OCI-LY7 (cell line): ENCODE measurements around the gene WDFY4. TPM values are rescaled to one million over a fixed set of nuclear protein-coding genes. Genes with fewer than 3 reads are reported as not detected.

Experiments
- BruUV-seq: library from RNA; stranded (reverse); fragments of 400-500 nt; replicated peaks from 2 replicates; lab custom pipeline; 2021; lab: Mats Ljungman, UMichigan
- CTCF ChIA-PET: fragments of 300-600 bp; sonication (Branson Sonifier 250); formaldehyde crosslinking; loops from one replicate; lab custom pipeline; 2022; ENCODE audit warnings: antibody characterized with exemption; ENCODE audit not compliant: unreplicated experiment; lab: Charles Lee
- POLR2A ChIA-PET: fragments of 300-600 bp; sonication (Branson Sonifier 250); formaldehyde crosslinking; loops from one replicate; lab custom pipeline; 2022; ENCODE audit warnings: antibody characterized with exemption; lab: Charles Lee
- DNase-seq: peaks from one replicate; pipeline ENCODE4 v3.0.0-alpha.2; 2015; ENCODE audit warnings: low spot score
- H2AFZ ChIP-seq: fragments of 200-600 bp; sonication (generic), shearing (Covaris generic); 2 replicates; pipeline ENCODE4 v1.6.1; 2014; ENCODE audit warnings: mild to moderate bottlenecking, antibody characterized with exemption, low read length, moderate library complexity
- H3K27ac ChIP-seq: fragments of 200-600 bp; sonication (generic); 2 replicates; pipeline ENCODE4 v1.5.1; 2014; ENCODE audit warnings: mixed run types, low read depth, mild to moderate bottlenecking, moderate library complexity, low read length, inconsistent platforms; ENCODE audit not compliant: poor library complexity, severe bottlenecking
- H3K36me3 ChIP-seq: fragments of 200-600 bp; sonication (generic); 2 replicates; pipeline ENCODE4 v1.6.1; 2014; ENCODE audit warnings: mild to moderate bottlenecking, antibody characterized with exemption, low read length, moderate library complexity, mixed read lengths; ENCODE audit not compliant: insufficient read depth
- H3K4me1 ChIP-seq: fragments of 200-600 bp; sonication (generic); 2 replicates; pipeline ENCODE4 v1.5.1; 2014; ENCODE audit warnings: mild to moderate bottlenecking, low read length; ENCODE audit not compliant: insufficient read depth, poor library complexity, severe bottlenecking
- H3K4me2 ChIP-seq: fragments of 200-600 bp; sonication (generic); 2 replicates; pipeline ENCODE4 v1.6.1; 2014; ENCODE audit warnings: mild to moderate bottlenecking, low read length
- H3K4me3 ChIP-seq: fragments of 200-600 bp; sonication (generic); 2 replicates; pipeline ENCODE4 v1.5.1; 2014; ENCODE audit warnings: mild to moderate bottlenecking, low read depth, low read length; ENCODE audit not compliant: poor library complexity, severe bottlenecking
- H3K79me2 ChIP-seq: fragments of 200-600 bp; sonication (generic); 2 replicates; pipeline ENCODE4 v1.6.1; 2016; ENCODE audit warnings: low read depth, mild to moderate bottlenecking, low read length, moderate library complexity, mixed read lengths; ENCODE audit not compliant: insufficient read depth
- H3K9me2 ChIP-seq: fragments of 200-600 bp; sonication (generic); 2 replicates; pipeline ENCODE4 v1.6.1; 2016; ENCODE audit warnings: mild to moderate bottlenecking, low read length, mixed read lengths; ENCODE audit not compliant: insufficient read depth
- H3K9me3 ChIP-seq: fragments of 200-600 bp; sonication (generic); 2 replicates; pipeline ENCODE4 v1.6.1; 2014; ENCODE audit warnings: mild to moderate bottlenecking, mixed run types, low read length, mixed read lengths
- H4K20me1 ChIP-seq: fragments of 200-600 bp; sonication (generic); 2 replicates; pipeline ENCODE4 v1.6.1; 2014; ENCODE audit warnings: mild to moderate bottlenecking, antibody characterized with exemption, low read length, moderate library complexity, mixed read lengths; ENCODE audit not compliant: insufficient read depth
- CTCF ChIP-seq: fragments of 200-600 bp; sonication (generic); conservative IDR thresholded peaks from 2 replicates; pipeline ENCODE4 v1.5.1; 2014; ENCODE audit warnings: mild to moderate bottlenecking, antibody characterized with exemption, low read length, moderate library complexity, mixed read lengths
- EZH2phosphoT487 ChIP-seq: fragments of 200-600 bp; sonication (generic); IDR thresholded peaks from 2 replicates; pipeline ENCODE4 v1.6.1; 2018; ENCODE audit warnings: low read depth, borderline replicate concordance, mild to moderate bottlenecking, mixed run types, antibody characterized with exemption, low read length, moderate library complexity, mixed read lengths
- intact Hi-C: fragments of 100-400 bp; cut with micrococcal nuclease; formaldehyde crosslinking; loops from one replicate; pipeline ENCODE4 v1.10.0; 2022; ENCODE audit not compliant: unreplicated experiment
- total RNA-seq, 2 experiments: library from RNA; depleted of rRNA in 1 of 2; stranded (reverse); fragments of >200 nt in 1 of 2; shearing (Covaris generic) in 1 of 2; gene quantifications; 2 replicates each; pipeline ENCODE4 v1.2.3, GENCODE V29; 2014 to 2022

WDFY4 gene
- total RNA-seq, 2 experiments from 2014 or later = 51.5 to 85.6 TPM

- intact Hi-C loops = no loop called here
- no peak overlapping the region for H3K4me2 ChIP-seq
- POLR2A ChIA-PET = interaction anchor here (0.6 to 1.0 kb wide), 2 partner anchors 64 to 1298 kb away, joined by 3 read pairs; no protein-coding TSS in a partner anchor
Measured at GRCh38 chr10:48948470-48949037, 263.9 kb downstream of the WDFY4 start.

GRCh38 chr10:48951707-48952106, 267.0 kb downstream of the WDFY4 start:
- ChIA-PET CTCF (no interaction called here), POLR2A (no interaction called here)
- no TSS peak for BruUV-seq
- no peak overlapping the region for H3K4me3 ChIP-seq
- H3K36me3 ChIP-seq = peaks cover 68% of the 10 kb centered on the region
- no peaks in the 10 kb centered on the region for H3K79me2 ChIP-seq
- no peaks in the 10 kb centered on the region for H3K4me1 ChIP-seq
- H2AFZ ChIP-seq = no peak overlapping the region
- H3K27ac ChIP-seq = no peak overlapping the region
- H3K9me2 ChIP-seq = no peaks in the 10 kb centered on the region
- H3K4me2 ChIP-seq = no peak overlapping the region
- TF ChIP-seq EZH2phosphoT487 = no peak
- no peak for TF ChIP-seq CTCF
- intact Hi-C loops = loop anchor here (10.0 kb wide), 1 partner anchor 397 kb away; no protein-coding TSS in a partner anchor
- H3K9me3 ChIP-seq = no peaks in the 10 kb centered on the region
- no peak for DNase-seq
- H4K20me1 ChIP-seq = no peaks in the 10 kb centered on the region

More at GRCh38 chr10:48948470-48949037, 263.9 kb downstream of the WDFY4 start:
- TF ChIP-seq EZH2phosphoT487 (no peak), CTCF (no peak)
- Histone ChIP-seq H3K27ac (no peak overlapping the region), H3K9me3 (no peaks in the 10 kb centered on the region), H3K4me3 (no peak overlapping the region), H3K79me2 (no peaks in the 10 kb centered on the region), H3K9me2 (no peaks in the 10 kb centered on the region), H3K4me1 (no peaks in the 10 kb centered on the region), H2AFZ (no peak overlapping the region), H3K36me3 (peaks cover 76% of the 10 kb centered on the region), H4K20me1 (no peaks in the 10 kb centered on the region)
- DNase-seq = no peak
- BruUV-seq = no TSS peak
- CTCF ChIA-PET = no interaction called here
